Thyroid gland (tissue), 4 donors: ENCODE measurements around the gene INPP5B. TPM values are rescaled to one million over a fixed set of nuclear protein-coding genes. Genes with fewer than 3 reads are reported as not detected.

Experiments used
- DNase-seq, 2 donors: peaks; one replicate each; pipeline ENCODE4 v3.0.0-alpha.2; 2019
- H3K27ac ChIP-seq, 3 donors: fragments of 200-600 bp; sonication (generic); 1 replicate in 2 of 3; 2 replicates in 1 of 3; pipeline ENCODE4 v1.5.1; 2016 to 2019; ENCODE audit warnings: mild to moderate bottlenecking in 1 of 3, moderate library complexity in 1 of 3
- H3K27me3 ChIP-seq: fragments of 200-600 bp; sonication (generic); one replicate; pipeline ENCODE4 v1.5.1; 2019
- H3K36me3 ChIP-seq, 2 donors: fragments of 200-600 bp; sonication (generic); one replicate each; pipeline ENCODE4 v1.5.1; 2016 to 2019
- H3K4me1 ChIP-seq, 2 donors: fragments of 200-600 bp; sonication (generic); one replicate each; pipeline ENCODE4 v1.5.1; 2017 to 2019
- H3K4me3 ChIP-seq, 3 donors: fragments of 200-600 bp; sonication (generic); replicated peaks in 1 of 3; 1 replicate in 2 of 3; 2 replicates in 1 of 3; pipeline ENCODE4 v1.5.1; 2016; ENCODE audit warnings: mild to moderate bottlenecking in 1 of 3
- H3K9me3 ChIP-seq: fragments of 200-600 bp; sonication (generic); one replicate; pipeline ENCODE4 v1.5.1; 2017
- CTCF ChIP-seq, 6 experiments: fragments of 200-600 bp in 3 of 6; fragments of 450-650 bp in 3 of 6; sonication (generic) in 3 of 6; IDR thresholded peaks; one replicate each; pipeline ENCODE4 v1.5.1; 2016 to 2019; ENCODE audit warnings: antibody characterized with exemption in 6 of 6, mild to moderate bottlenecking in 2 of 6, inconsistent platforms in 1 of 6, moderate library complexity in 1 of 6
- POLR2A ChIP-seq, 2 donors: fragments of 450-650 bp; IDR thresholded peaks; one replicate each; pipeline ENCODE4 v1.6.1; 2017; ENCODE audit warnings: antibody characterized with exemption in 2 of 2, mild to moderate bottlenecking in 2 of 2, moderate library complexity in 1 of 2
- WGBS, 2 donors: methylation state at CpG; one replicate each; pipeline ENCODE4 v1.1.5; 2017; 5-methylcytosine and 5-hydroxymethylcytosine counted together
- intact Hi-C: fragments of 100-400 bp; cut with DNase I; formaldehyde crosslinking; loops from one replicate; pipeline ENCODE4 v1.15.1; 2023
- total RNA-seq, 4 donors: library from RNA; depleted of rRNA; stranded (reverse); fragments of >200 nt; gene quantifications; one replicate each; pipeline ENCODE4 v1.2.3, GENCODE V29; 2016

Gene INPP5B
- total RNA-seq, 4 donors from 2014 or later: 24.7 to 42.5 (median 30.8) TPM

DNA sequence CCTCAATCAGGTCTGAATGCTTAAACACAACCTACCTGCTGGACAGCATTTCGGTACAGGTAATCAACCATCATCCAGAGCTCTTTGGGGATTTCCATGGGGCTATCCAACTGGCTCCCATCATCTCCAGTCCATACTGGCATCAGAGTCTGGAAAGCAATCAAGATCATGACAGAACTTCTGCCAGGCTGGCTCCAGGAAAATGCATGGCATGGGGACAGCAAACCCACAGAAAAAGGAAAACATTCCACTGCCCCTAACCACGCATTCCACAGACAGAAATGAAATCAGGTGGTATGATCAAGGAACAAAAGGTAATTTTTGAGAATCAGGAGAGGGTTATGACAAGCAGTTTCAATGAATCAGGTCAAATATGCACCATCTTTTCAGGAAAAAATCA lies 78.4 kb downstream of the INPP5B start:
- 92 to 96% methylated on average over 2 of the region's 2 CpGs for WGBS, 2 donors
- no peaks in the 10 kb centered on the region for H3K4me1 ChIP-seq
- peaks cover 33 to 54% of the 10 kb centered on the region in 2 donors for H3K36me3 ChIP-seq
- no peak for DNase-seq
- TF ChIP-seq CTCF (IDR thresholded peaks at IDR 0.05) (no peak), POLR2A (IDR thresholded peaks at IDR 0.05) (no peak)
- no peak overlapping the region for H3K27ac ChIP-seq
- no peak overlapping the region for H3K4me3 ChIP-seq
- intact Hi-C loops: no loop called here
- no peaks in the 10 kb centered on the region for H3K9me3 ChIP-seq
- H3K27me3 ChIP-seq: no peaks in the 10 kb centered on the region

DNA sequence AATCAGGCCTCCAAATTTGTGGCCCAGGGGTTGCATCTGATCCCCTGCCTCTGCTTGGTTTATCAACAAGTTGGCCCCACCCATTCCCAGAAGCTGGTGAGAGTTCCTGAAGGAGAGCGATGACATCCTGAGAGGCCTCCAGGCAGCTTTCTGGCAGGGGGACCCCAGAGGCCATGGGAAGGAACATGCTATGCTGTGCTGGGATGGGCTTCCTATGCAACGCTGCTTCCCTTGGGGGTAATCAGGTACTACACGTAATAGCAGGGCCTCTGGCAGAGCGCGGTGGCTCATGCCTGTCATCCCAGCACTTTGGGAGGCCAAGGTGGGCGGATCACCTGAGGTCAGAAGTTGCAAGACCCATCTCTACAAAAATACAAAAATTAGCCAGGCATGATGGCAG lies 79.1 kb downstream of the INPP5B start:
- WGBS, 2 donors: 88 to 92% methylated on average over 3 to 6 of the region's 6 CpGs
- Histone ChIP-seq H3K4me3 (no peak overlapping the region), H3K4me1 (no peaks in the 10 kb centered on the region), H3K36me3 (peaks cover 32 to 47% of the 10 kb centered on the region in 2 donors), H3K27me3 (no peaks in the 10 kb centered on the region), H3K27ac (no peak overlapping the region), H3K9me3 (no peaks in the 10 kb centered on the region)
- intact Hi-C loops: no loop called here
- TF ChIP-seq POLR2A (IDR thresholded peaks at IDR 0.05) (no peak), CTCF (IDR thresholded peaks at IDR 0.05) (no peak)
- no peak for DNase-seq

GRCh38 chr1:37866491-37866890 lies 80.4 kb downstream of the INPP5B start:
- DNase-seq: no peak
- Histone ChIP-seq H3K9me3 (no peaks in the 10 kb centered on the region), H3K36me3 (peaks cover 29 to 42% of the 10 kb centered on the region in 2 donors), H3K4me1 (no peaks in the 10 kb centered on the region), H3K27ac (no peak overlapping the region), H3K27me3 (no peaks in the 10 kb centered on the region), H3K4me3 (no peak overlapping the region)
- intact Hi-C loops: no loop called here
- TF ChIP-seq CTCF (IDR thresholded peaks at IDR 0.05) (no peak), POLR2A (IDR thresholded peaks at IDR 0.05) (no peak)
- WGBS, 2 donors: 93 to 96% methylated on average over 1 of the region's 1 CpG

- intact Hi-C loops: no loop called here
- 91 to 92% methylated on average over 4 to 6 of the region's 6 CpGs for WGBS, 2 donors
- DNase-seq: no peak
Observed at GRCh38 chr1:37865348-37866120, 81.3 kb downstream of the INPP5B start.

More at GRCh38 chr1:37865348-37866120, 81.3 kb downstream of the INPP5B start:
- TF ChIP-seq CTCF (IDR thresholded peaks at IDR 0.05): no peak
- no peak for TF ChIP-seq POLR2A (IDR thresholded peaks at IDR 0.05)
- no peak overlapping the region for H3K27ac ChIP-seq
- H3K36me3 ChIP-seq: peaks cover 29 to 39% of the 10 kb centered on the region in 2 donors
- H3K4me1 ChIP-seq: peaks cover 0 to under 1% of the 10 kb centered on the region in 2 donors
- no peaks in the 10 kb centered on the region for H3K9me3 ChIP-seq
- no peaks in the 10 kb centered on the region for H3K27me3 ChIP-seq
- no peak overlapping the region for H3K4me3 ChIP-seq
